Panc1 (cell line): Measurements from ENCODE around the gene TMEM130. TPM values are rescaled to one million over a fixed set of nuclear protein-coding genes. Genes with fewer than 3 reads are reported as not detected.
"Not testable (repeated sequence)": the region's sequence is repeated elsewhere in the genome, so short reads cannot be mapped to it uniquely, and the experiment has no call there.

Source experiments
- ATAC-seq: fragments of 200-7000 bp; cut with Tn5 transposase; 2 replicates; pipeline ENCODE4 v1.9.1; 2020; ENCODE audit warnings: mild to moderate bottlenecking, moderate library complexity
- BruUV-seq: library from RNA; stranded (reverse); fragments of 400-500 nt; replicated peaks from 2 replicates; lab custom pipeline; 2021; lab: Mats Ljungman, UMichigan
- CTCF ChIA-PET: fragments of 300-600 bp; sonication (Branson Sonifier 250); formaldehyde crosslinking; loops from one replicate; lab custom pipeline; 2022; ENCODE audit warnings: antibody characterized with exemption; lab: Charles Lee
- POLR2A ChIA-PET: fragments of 300-600 bp; sonication (Branson Sonifier 250); formaldehyde crosslinking; loops from one replicate; lab custom pipeline; 2022; ENCODE audit warnings: antibody characterized with exemption; lab: Charles Lee
- DNase-seq: peaks from one replicate; pipeline ENCODE4 v3.0.0-alpha.2; 2010; ENCODE audit warnings: low read depth, low spot score
- H3K27ac ChIP-seq: 2 replicates; pipeline ENCODE4 v1.5.1; 2011; ENCODE audit warnings: mild to moderate bottlenecking, low read length, inconsistent platforms
- H3K27me3 ChIP-seq: fragments of 200-500 bp; sonication (Bioruptor generic); 2 replicates; pipeline ENCODE4 v1.6.0; 2014; ENCODE audit warnings: low read length, inconsistent platforms; ENCODE audit not compliant: control insufficient read depth, insufficient read depth
- H3K36me3 ChIP-seq: fragments of 200-500 bp; sonication (Bioruptor generic); 2 replicates; pipeline ENCODE4 v1.5.1; 2014; ENCODE audit warnings: inconsistent platforms, mild to moderate bottlenecking, low read length, moderate library complexity; ENCODE audit not compliant: control insufficient read depth, insufficient read depth
- H3K4me1 ChIP-seq: 2 replicates; pipeline ENCODE4 v1.5.1; 2011; ENCODE audit warnings: inconsistent platforms, mild to moderate bottlenecking, low read length, moderate library complexity; ENCODE audit not compliant: control insufficient read depth, insufficient read depth
- H3K4me3 ChIP-seq, 2 experiments: 2 replicates each; pipeline ENCODE4 v1.5.1; 2011 to 2012; ENCODE audit warnings: low read depth in 2 of 2, low read length in 2 of 2, mild to moderate bottlenecking in 2 of 2, inconsistent platforms in 1 of 2, moderate library complexity in 1 of 2
- H3K9me3 ChIP-seq: fragments of 200-500 bp; sonication (Bioruptor generic); 2 replicates; pipeline ENCODE4 v1.5.1; 2014; ENCODE audit warnings: low read depth, mild to moderate bottlenecking, inconsistent platforms, low read length, moderate library complexity; ENCODE audit not compliant: control insufficient read depth, insufficient read depth
- CTCF ChIP-seq: fragments of 450-650 bp; IDR thresholded peaks from 2 replicates; pipeline ENCODE4 v1.5.1; 2017; ENCODE audit warnings: mild to moderate bottlenecking
- POLR2AphosphoS5 ChIP-seq: IDR thresholded peaks from 2 replicates; pipeline ENCODE4 v1.6.1; 2012; ENCODE audit warnings: mild to moderate bottlenecking, low read depth, low read length, moderate library complexity
- REST ChIP-seq, 2 experiments: IDR thresholded peaks; 2 replicates each; pipeline ENCODE4 v1.6.1; 2011 to 2012; ENCODE audit warnings: low read depth in 2 of 2, control low read depth in 1 of 2, low read length in 1 of 2, mild to moderate bottlenecking in 1 of 2, moderate library complexity in 1 of 2; ENCODE audit not compliant: insufficient read depth in 1 of 2
- SIN3A ChIP-seq: IDR thresholded peaks from 2 replicates; pipeline ENCODE4 v1.6.1; 2012; ENCODE audit warnings: low read depth, mild to moderate bottlenecking, low read length, moderate library complexity, borderline replicate concordance; ENCODE audit not compliant: insufficient read depth
- TCF7L2 ChIP-seq: IDR thresholded peaks from 2 replicates; pipeline ENCODE4 v1.6.1; 2011; ENCODE audit warnings: mild to moderate bottlenecking, low read depth, low read length, inconsistent platforms
- in situ Hi-C: cut with HindIII; loops from 2 replicates; pipeline ENCODE4 v1.10.0; 2016; ENCODE audit warnings: low sequenced_read_pairs, low pct_unique_long_range_greater_than_20kb
- intact Hi-C: fragments of 100-400 bp; cut with micrococcal nuclease; formaldehyde crosslinking; loops from one replicate; pipeline ENCODE4 v1.10.0; 2022; ENCODE audit not compliant: unreplicated experiment
- total RNA-seq: library from RNA; stranded (reverse); gene quantifications from one replicate; pipeline ENCODE4 v1.2.1, GENCODE V29; 2021; ENCODE audit not compliant: unreplicated experiment

Gene TMEM130
- total RNA-seq, 1 experiment from 2014 or later, result 0.41 TPM

- H3K27me3 ChIP-seq, result no peaks in the 10 kb centered on the region
- no TSS peak for BruUV-seq
- TF ChIP-seq REST (IDR thresholded peaks at IDR 0.05; ENCODE audit: insufficient read depth in 1 of 2, low read depth in 2 of 2, low read length in 1 of 2) (no peak), POLR2AphosphoS5 (no peak), SIN3A (no peak), TCF7L2 (no peak), CTCF (no peak)
- ChIA-PET POLR2A (no interaction called here), CTCF (no interaction called here)
- no peak overlapping the region for H3K27ac ChIP-seq
- no peak overlapping the region for H3K4me3 ChIP-seq
- in situ Hi-C loops, result no loop called here
- ATAC-seq (no peak), DNase-seq (no peak)
- no peaks in the 10 kb centered on the region for H3K9me3 ChIP-seq
- no peaks in the 10 kb centered on the region; the same call in 1 of the 2 replicates for H3K36me3 ChIP-seq
- 0 out of 2 replicates have a peak, but pooled peaks cover 4% of the 10 kb centered on the region for H3K4me1 ChIP-seq
- intact Hi-C loops, result no loop called here
Measured at GRCh38 chr7:98875501-98875900, 5.7 kb upstream of the TMEM130 start.

GRCh38 chr7:98874942-98875341, 5.1 kb upstream of the TMEM130 start:
- no peaks in the 10 kb centered on the region; the same call in 1 of the 2 replicates for H3K36me3 ChIP-seq
- H3K4me1 ChIP-seq, result 0 out of 2 replicates have a peak, but pooled peaks cover 4% of the 10 kb centered on the region
- H3K27ac ChIP-seq, result no peak overlapping the region
- no peaks in the 10 kb centered on the region for H3K9me3 ChIP-seq
- DNase-seq (no peak), ATAC-seq (no peak)
- TF ChIP-seq TCF7L2 (no peak), SIN3A (no peak)
- in situ Hi-C loops (no loop called here), intact Hi-C loops (no loop called here)
- H3K27me3 ChIP-seq, result no peaks in the 10 kb centered on the region
- CTCF ChIA-PET, result no interaction called here
- no TSS peak for BruUV-seq
- POLR2A ChIA-PET, result no interaction called here
- no peak overlapping the region for H3K4me3 ChIP-seq

GRCh38 chr7:98873610-98874009, 3.8 kb upstream of the TMEM130 start:
- H3K4me1 ChIP-seq, DNase-seq, BruUV-seq, ATAC-seq, CTCF ChIA-PET, intact Hi-C loops, POLR2A ChIA-PET, H3K27me3 ChIP-seq, H3K27ac ChIP-seq, H3K36me3 ChIP-seq, H3K4me3 ChIP-seq, H3K9me3 ChIP-seq, in situ Hi-C loops: not testable (repeated sequence)
